Mesenchymal stem cell (in vitro differentiated cells and primary cell): ENCODE results near the gene F11.

Experiments used
- DNase-seq: peaks from one replicate; pipeline ENCODE4 v3.0.0-alpha.2; 2013
- H2AFZ ChIP-seq: one replicate; pipeline ENCODE4 v1.6.1; 2013; ENCODE audit warnings: low read depth, mild to moderate bottlenecking, control low read depth, inconsistent platforms, low read length, moderate library complexity
- H2AK5ac ChIP-seq: 2 replicates; pipeline ENCODE4 v1.6.1; 2013; ENCODE audit warnings: low read length, moderate library complexity, mild to moderate bottlenecking, inconsistent platforms; ENCODE audit not compliant: severe bottlenecking
- H2BK120ac ChIP-seq: one replicate; pipeline ENCODE4 v1.6.1; 2013; ENCODE audit warnings: low read depth, mild to moderate bottlenecking, inconsistent platforms, low read length, moderate library complexity
- H2BK12ac ChIP-seq, 2 experiments: one replicate each; pipeline ENCODE4 v1.6.1; 2013; ENCODE audit warnings: inconsistent platforms in 2 of 2, low read length in 2 of 2, mild to moderate bottlenecking in 2 of 2, moderate library complexity in 2 of 2, control low read depth in 1 of 2
- H2BK15ac ChIP-seq: one replicate; pipeline ENCODE4 v1.6.1; 2013; ENCODE audit warnings: mild to moderate bottlenecking, low read depth, inconsistent platforms; ENCODE audit not compliant: poor library complexity, severe bottlenecking
- H2BK5ac ChIP-seq: 2 replicates; pipeline ENCODE4 v1.6.1; 2013; ENCODE audit warnings: low read depth, mild to moderate bottlenecking, low read length, control low read depth, inconsistent platforms; ENCODE audit not compliant: poor library complexity, severe bottlenecking
- H3K14ac ChIP-seq, 2 experiments: one replicate each; pipeline ENCODE4 v1.6.1; 2013; ENCODE audit warnings: inconsistent platforms in 2 of 2, low read length in 2 of 2, control low read depth in 1 of 2, mild to moderate bottlenecking in 1 of 2, moderate library complexity in 1 of 2
- H3K18ac ChIP-seq, 2 experiments: one replicate each; pipeline ENCODE4 v1.6.1; 2013; ENCODE audit warnings: inconsistent platforms in 2 of 2, low read length in 2 of 2, control low read depth in 1 of 2, low read depth in 1 of 2, mild to moderate bottlenecking in 1 of 2
- H3K23ac ChIP-seq, 2 experiments: one replicate each; pipeline ENCODE4 v1.6.1; 2013; ENCODE audit warnings: inconsistent platforms in 2 of 2, low read length in 2 of 2, mild to moderate bottlenecking in 2 of 2, moderate library complexity in 2 of 2, control low read depth in 1 of 2
- H3K27ac ChIP-seq: 2 replicates; pipeline ENCODE4 v1.5.1; 2013; ENCODE audit warnings: mild to moderate bottlenecking, moderate library complexity, low read length, control low read depth, inconsistent platforms; ENCODE audit not compliant: poor library complexity, severe bottlenecking
- H3K27me3 ChIP-seq, 2 experiments: 2 replicates each; pipeline versions ENCODE4 v1.6.1 to v1.7.0; 2013; ENCODE audit warnings: low read length in 2 of 2, mild to moderate bottlenecking in 2 of 2, moderate library complexity in 2 of 2, control low read depth in 1 of 2, inconsistent platforms in 1 of 2; ENCODE audit not compliant: control insufficient read depth in 1 of 2, insufficient read depth in 1 of 2
- H3K36me3 ChIP-seq, 2 experiments: 2 replicates each; pipeline versions ENCODE4 v1.6.1 to v1.7.0; 2013; ENCODE audit warnings: low read length in 2 of 2, control low read depth in 1 of 2, inconsistent platforms in 1 of 2, low read depth in 1 of 2, mild to moderate bottlenecking in 1 of 2; ENCODE audit not compliant: insufficient read depth in 2 of 2, control insufficient read depth in 1 of 2
- H3K4ac ChIP-seq, 2 experiments: one replicate each; pipeline ENCODE4 v1.6.1; 2013; ENCODE audit warnings: inconsistent platforms in 2 of 2, low read length in 2 of 2, mild to moderate bottlenecking in 2 of 2, moderate library complexity in 2 of 2, control low read depth in 1 of 2, low read depth in 1 of 2
- H3K4me1 ChIP-seq: 2 replicates; pipeline ENCODE4 v1.6.1; 2013; ENCODE audit warnings: low read depth, low read length, control low read depth; ENCODE audit not compliant: control insufficient read depth, insufficient read depth
- H3K4me2 ChIP-seq: 2 replicates; pipeline ENCODE4 v1.6.1; 2013; ENCODE audit warnings: low read length, mild to moderate bottlenecking, inconsistent platforms; ENCODE audit not compliant: poor library complexity, severe bottlenecking
- H3K4me3 ChIP-seq, 2 experiments: 2 replicates each; pipeline versions ENCODE4 v1.5.1 to v1.7.0; 2013; ENCODE audit warnings: low read length in 2 of 2, mild to moderate bottlenecking in 2 of 2, control low read depth in 1 of 2, low read depth in 1 of 2; ENCODE audit not compliant: insufficient read depth in 1 of 2
- H3K79me1 ChIP-seq: replicated peaks from 2 replicates; pipeline ENCODE4 v1.6.1; 2013; ENCODE audit warnings: mild to moderate bottlenecking, control low read depth, low read length, inconsistent platforms; ENCODE audit not compliant: poor library complexity, severe bottlenecking
- H3K9ac ChIP-seq: 2 replicates; pipeline ENCODE4 v1.7.0; 2013; ENCODE audit warnings: mild to moderate bottlenecking, low read length, moderate library complexity
- H3K9me3 ChIP-seq: 2 replicates; pipeline ENCODE4 v1.7.0; 2013; ENCODE audit warnings: mild to moderate bottlenecking, low read length; ENCODE audit not compliant: control insufficient read depth
- H4K8ac ChIP-seq: one replicate; pipeline ENCODE4 v1.6.1; 2013; ENCODE audit warnings: inconsistent platforms, mild to moderate bottlenecking, low read length, moderate library complexity
- H4K91ac ChIP-seq: one replicate; pipeline ENCODE4 v1.6.1; 2013; ENCODE audit warnings: mild to moderate bottlenecking, low read length, inconsistent platforms
- WGBS: methylation state at CpG from one replicate; pipeline ENCODE4 v1.1.7; 2013; ENCODE audit warnings: mixed read lengths; 5-methylcytosine and 5-hydroxymethylcytosine counted together

The F11 gene

DNA sequence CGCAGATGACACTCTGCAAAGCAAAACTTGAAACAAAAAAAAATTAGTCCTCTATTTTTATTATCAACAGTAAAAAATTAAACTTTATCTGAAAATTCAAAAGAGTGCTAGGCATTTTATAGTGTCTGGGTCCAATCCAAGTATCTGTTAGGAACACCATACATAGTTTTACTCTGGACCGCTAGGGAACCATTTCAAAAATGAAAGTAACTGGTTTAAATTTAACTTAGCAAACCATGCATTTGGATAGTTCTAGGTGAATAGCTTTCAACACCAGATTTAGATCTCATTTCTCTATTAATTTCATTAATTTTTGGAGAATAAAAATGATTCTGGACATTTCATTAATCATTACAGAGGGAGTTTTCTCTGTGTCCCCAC lies 37.5 kb upstream of the F11 start:
- Histone ChIP-seq H3K79me1 (no peaks in the 10 kb centered on the region), H3K4me3 (peak overlapping the region in 1 of 2 experiments; percentile 68), H3K36me3 (no peaks in the 10 kb centered on the region), H2AFZ (no peak overlapping the region), H2BK12ac (no peak overlapping the region), H3K4me2 (peak overlapping the region; percentile 6), H4K8ac (no peak overlapping the region), H4K91ac (no peak overlapping the region), H3K23ac (no peak overlapping the region), H3K14ac (no peak overlapping the region), H3K27me3 (no peaks in the 10 kb centered on the region), H2BK5ac (no peak overlapping the region), H2AK5ac (no peak overlapping the region), H3K4ac (no peak overlapping the region), H3K18ac (no peak overlapping the region), H3K4me1 (peaks cover 4% of the 10 kb centered on the region), H3K27ac (peak overlapping the region; percentile 25), H2BK120ac (no peak overlapping the region), H3K9me3 (no peaks in the 10 kb centered on the region), H3K9ac (peak overlapping the region; percentile 61), H2BK15ac (no peak overlapping the region)
- WGBS: 100% methylated on average over 1 of the region's 2 CpGs
- no peak for DNase-seq

DNA sequence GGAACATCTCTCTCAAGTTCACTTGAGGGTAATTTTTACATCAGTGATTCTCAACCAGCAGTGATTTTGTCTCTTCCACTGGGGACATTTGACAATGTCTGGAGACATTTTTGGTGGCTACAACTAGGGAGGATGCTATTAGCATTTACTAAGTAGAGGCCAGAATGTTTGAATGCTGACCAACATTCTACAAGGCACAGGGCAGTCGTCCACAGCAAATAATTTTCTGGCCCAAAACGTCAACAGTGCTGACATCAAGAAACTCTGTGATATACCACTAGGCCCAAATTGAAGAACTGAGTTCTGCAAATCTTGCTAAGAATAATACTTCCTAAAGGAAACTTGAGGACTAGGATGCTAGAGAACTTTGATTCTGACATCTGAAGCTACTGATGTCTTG lies 31.6 kb upstream of the F11 start:
- H2BK120ac ChIP-seq: no peak overlapping the region
- H3K9ac ChIP-seq: no peak overlapping the region
- H2AK5ac ChIP-seq: no peak overlapping the region
- no peak overlapping the region for H3K4ac ChIP-seq
- H2BK5ac ChIP-seq: no peak overlapping the region
- no peak overlapping the region for H2AFZ ChIP-seq
- 47% methylated on average over 1 of the region's 2 CpGs for WGBS
- H4K8ac ChIP-seq: no peak overlapping the region
- no peaks in the 10 kb centered on the region for H3K36me3 ChIP-seq
- H3K23ac ChIP-seq: no peak overlapping the region
- H3K14ac ChIP-seq: no peak overlapping the region
- no peak overlapping the region for H3K4me3 ChIP-seq
- no peak overlapping the region for H4K91ac ChIP-seq
- H3K27ac ChIP-seq: no peak overlapping the region
- no peak overlapping the region for H2BK15ac ChIP-seq
- H3K4me2 ChIP-seq: no peak overlapping the region
- no peak overlapping the region for H2BK12ac ChIP-seq
- no peaks in the 10 kb centered on the region for H3K79me1 ChIP-seq
- no peak for DNase-seq
- H3K9me3 ChIP-seq: no peaks in the 10 kb centered on the region
- no peaks in the 10 kb centered on the region for H3K27me3 ChIP-seq
- no peaks in the 10 kb centered on the region for H3K4me1 ChIP-seq
- H3K18ac ChIP-seq: no peak overlapping the region

DNA sequence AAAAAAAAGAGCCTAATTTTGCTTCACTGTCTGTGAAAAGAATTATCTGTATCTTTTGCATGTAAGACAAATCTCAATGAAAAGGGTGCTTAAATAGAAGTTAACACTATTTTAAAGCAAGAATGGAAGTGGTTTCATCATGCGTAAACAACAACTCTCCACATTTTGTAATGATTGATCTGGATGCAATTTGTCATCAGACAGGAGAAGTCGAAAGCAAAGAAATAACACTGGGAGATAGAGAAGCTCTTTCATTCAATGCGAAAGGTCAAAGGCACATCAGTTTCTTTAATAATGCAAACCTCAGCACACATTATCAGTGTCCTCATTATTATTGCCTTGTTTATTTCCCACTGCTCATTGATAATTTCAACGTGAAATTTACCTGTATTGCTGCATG lies 29.9 kb upstream of the F11 start:
- Histone ChIP-seq H3K4ac (no peak overlapping the region), H3K14ac (no peak overlapping the region), H3K4me1 (no peaks in the 10 kb centered on the region), H3K23ac (no peak overlapping the region), H3K4me3 (no peak overlapping the region), H4K8ac (no peak overlapping the region), H3K9me3 (no peaks in the 10 kb centered on the region), H3K4me2 (no peak overlapping the region), H3K79me1 (no peaks in the 10 kb centered on the region), H3K27ac (no peak overlapping the region), H2AFZ (no peak overlapping the region), H2BK15ac (no peak overlapping the region), H3K9ac (no peak overlapping the region), H2BK12ac (no peak overlapping the region), H2BK120ac (no peak overlapping the region), H2AK5ac (no peak overlapping the region), H3K18ac (no peak overlapping the region), H4K91ac (no peak overlapping the region), H3K27me3 (no peaks in the 10 kb centered on the region), H2BK5ac (no peak overlapping the region), H3K36me3 (no peaks in the 10 kb centered on the region)
- 97% methylated on average over 4 of the region's 4 CpGs for WGBS
- DNase-seq: no peak

DNA sequence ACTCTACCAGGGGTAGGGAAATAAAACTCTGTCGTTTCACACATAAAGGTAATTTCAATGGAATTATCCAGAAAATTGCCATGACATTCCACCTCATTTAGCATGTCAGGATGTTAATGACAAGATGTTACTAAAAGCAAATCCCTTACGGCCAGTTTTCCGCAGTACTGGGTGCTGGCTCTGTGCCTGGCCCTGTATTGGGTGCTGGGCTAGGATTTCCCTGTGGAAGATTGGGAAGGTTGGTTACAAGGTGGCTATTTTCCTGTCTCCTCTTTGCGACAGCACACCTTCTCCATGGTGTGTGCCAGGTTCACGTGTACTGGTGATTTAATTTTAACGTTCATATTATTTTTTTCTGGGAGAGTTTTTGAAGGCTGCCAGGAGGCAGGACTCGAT lies 25.5 kb upstream of the F11 start:
- Histone ChIP-seq H3K4me1 (no peaks in the 10 kb centered on the region), H3K18ac (no peak overlapping the region), H4K8ac (no peak overlapping the region), H2BK12ac (no peak overlapping the region), H2AK5ac (no peak overlapping the region), H2BK15ac (no peak overlapping the region), H3K9ac (no peak overlapping the region), H3K4ac (no peak overlapping the region), H2AFZ (no peak overlapping the region), H3K23ac (no peak overlapping the region), H3K36me3 (no peaks in the 10 kb centered on the region), H3K4me3 (no peak overlapping the region), H3K27me3 (no peaks in the 10 kb centered on the region), H3K79me1 (no peaks in the 10 kb centered on the region), H3K4me2 (no peak overlapping the region), H3K27ac (no peak overlapping the region), H2BK5ac (no peak overlapping the region), H2BK120ac (no peak overlapping the region), H3K14ac (no peak overlapping the region), H4K91ac (no peak overlapping the region), H3K9me3 (no peaks in the 10 kb centered on the region)
- DNase-seq: no peak
- 78% methylated on average over 6 of the region's 7 CpGs for WGBS
